Testis (tissue), 3 donors: Measurements from ENCODE around the gene MLLT6. TPM values are rescaled to one million over a fixed set of nuclear protein-coding genes. Genes with fewer than 3 reads are reported as not detected.
A peak's percentile ranks its signal among the peaks of the same experiment; 100 is the strongest.

Experiments used
- DNase-seq: peaks from one replicate; pipeline ENCODE4 v3.0.0-alpha.2; 2019
- H3K27ac ChIP-seq, 2 donors: fragments of 200-600 bp; sonication (generic); one replicate each; pipeline ENCODE4 v1.5.1; 2019
- H3K27me3 ChIP-seq: fragments of 200-600 bp; sonication (generic); one replicate; pipeline ENCODE4 v1.5.1; 2019
- H3K36me3 ChIP-seq: fragments of 200-600 bp; sonication (generic); one replicate; pipeline ENCODE4 v1.5.1; 2017; ENCODE audit warnings: low read depth; ENCODE audit errors: missing control alignments
- H3K4me1 ChIP-seq: fragments of 200-600 bp; sonication (generic); one replicate; pipeline ENCODE4 v1.5.1; 2019
- H3K4me3 ChIP-seq, 2 donors: fragments of 200-600 bp; sonication (generic); one replicate each; pipeline ENCODE4 v1.5.1; 2017 to 2019
- H3K9me3 ChIP-seq: fragments of 200-600 bp; sonication (generic); one replicate; pipeline ENCODE4 v1.5.1; 2017
- POLR2A ChIP-seq: fragments of 450-650 bp; IDR thresholded peaks from one replicate; pipeline ENCODE4 v1.6.1; 2017; ENCODE audit warnings: antibody characterized with exemption, mild to moderate bottlenecking, moderate library complexity
- WGBS, 2 donors: methylation state at CpG; one replicate each; pipeline ENCODE4 v1.1.5; 2018; 5-methylcytosine and 5-hydroxymethylcytosine counted together
- intact Hi-C: fragments of 100-400 bp; cut with DNase I; formaldehyde crosslinking; loops from one replicate; pipeline ENCODE4 v1.15.1; 2023; ENCODE audit warnings: low total_unique reads
- polyA plus RNA-seq: library from polyadenylated mRNA; stranded (reverse); fragments of 350-450 nt; fragmentation: Illumina TruSeq; extraction: RNeasy Lipid Tissue Mini Kit (QIAGEN cat#74804); gene quantifications from one replicate; pipeline ENCODE4 v1.2.3, GENCODE V29; 2014; ENCODE audit warnings: low read depth, low replicate concordance; ENCODE audit not compliant: insufficient read depth
- total RNA-seq, 2 donors: library from RNA; depleted of rRNA; stranded (reverse); fragments of >200 nt; gene quantifications; one replicate each; pipeline ENCODE4 v1.2.3, GENCODE V29; 2016
- TF ChIP-seq, protein P1 (sequence below), 3 experiments: fragments of 450-650 bp in 2 of 3; fragments of 200-600 bp in 1 of 3; sonication (generic) in 1 of 3; IDR thresholded peaks; one replicate each; pipeline ENCODE4 v1.5.1; 2016 to 2019; ENCODE audit warnings: antibody characterized with exemption in 3 of 3, mild to moderate bottlenecking in 2 of 3, moderate library complexity in 1 of 3

Gene MLLT6
- total and polyA plus RNA-seq, 3 donors from 2014 or later: 86.9 to 176 (median 157) TPM

DNA sequence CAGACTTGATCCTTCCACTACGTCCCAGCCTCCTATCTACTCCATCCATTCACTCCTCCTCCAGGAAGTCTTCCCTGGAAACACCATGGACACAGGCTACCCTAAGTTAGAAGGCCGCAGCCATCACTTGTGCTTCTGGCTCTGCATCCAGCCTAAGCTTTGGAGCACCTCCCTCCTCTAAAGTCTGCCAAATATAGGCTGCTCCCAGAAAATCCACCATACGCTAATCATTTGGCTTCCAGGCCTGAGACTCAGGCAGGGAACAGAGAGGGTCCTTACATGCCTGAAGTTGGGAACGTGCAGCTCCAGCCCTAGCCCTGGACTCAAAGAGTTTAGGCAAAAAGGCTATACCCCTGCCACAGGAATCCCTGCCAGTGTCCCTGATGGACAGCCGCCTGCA is 36.4 kb downstream of the MLLT6 start:
- Histone ChIP-seq H3K27ac (peak overlapping the region in 1 of 2 donors; percentile 68), H3K36me3 (no peaks in the 10 kb centered on the region), H3K4me3 (no peak overlapping the region), H3K9me3 (no peaks in the 10 kb centered on the region), H3K27me3 (no peaks in the 10 kb centered on the region), H3K4me1 (peaks cover 36% of the 10 kb centered on the region)
- intact Hi-C loops: no loop called here
- WGBS, 2 donors: 65 to 82% methylated on average over 5 of the region's 5 CpGs
- no peak for DNase-seq
- TF ChIP-seq, protein P1, sequence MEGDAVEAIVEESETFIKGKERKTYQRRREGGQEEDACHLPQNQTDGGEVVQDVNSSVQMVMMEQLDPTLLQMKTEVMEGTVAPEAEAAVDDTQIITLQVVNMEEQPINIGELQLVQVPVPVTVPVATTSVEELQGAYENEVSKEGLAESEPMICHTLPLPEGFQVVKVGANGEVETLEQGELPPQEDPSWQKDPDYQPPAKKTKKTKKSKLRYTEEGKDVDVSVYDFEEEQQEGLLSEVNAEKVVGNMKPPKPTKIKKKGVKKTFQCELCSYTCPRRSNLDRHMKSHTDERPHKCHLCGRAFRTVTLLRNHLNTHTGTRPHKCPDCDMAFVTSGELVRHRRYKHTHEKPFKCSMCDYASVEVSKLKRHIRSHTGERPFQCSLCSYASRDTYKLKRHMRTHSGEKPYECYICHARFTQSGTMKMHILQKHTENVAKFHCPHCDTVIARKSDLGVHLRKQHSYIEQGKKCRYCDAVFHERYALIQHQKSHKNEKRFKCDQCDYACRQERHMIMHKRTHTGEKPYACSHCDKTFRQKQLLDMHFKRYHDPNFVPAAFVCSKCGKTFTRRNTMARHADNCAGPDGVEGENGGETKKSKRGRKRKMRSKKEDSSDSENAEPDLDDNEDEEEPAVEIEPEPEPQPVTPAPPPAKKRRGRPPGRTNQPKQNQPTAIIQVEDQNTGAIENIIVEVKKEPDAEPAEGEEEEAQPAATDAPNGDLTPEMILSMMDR (IDR thresholded peaks at IDR 0.05): no peak
- no peak for TF ChIP-seq POLR2A

DNA sequence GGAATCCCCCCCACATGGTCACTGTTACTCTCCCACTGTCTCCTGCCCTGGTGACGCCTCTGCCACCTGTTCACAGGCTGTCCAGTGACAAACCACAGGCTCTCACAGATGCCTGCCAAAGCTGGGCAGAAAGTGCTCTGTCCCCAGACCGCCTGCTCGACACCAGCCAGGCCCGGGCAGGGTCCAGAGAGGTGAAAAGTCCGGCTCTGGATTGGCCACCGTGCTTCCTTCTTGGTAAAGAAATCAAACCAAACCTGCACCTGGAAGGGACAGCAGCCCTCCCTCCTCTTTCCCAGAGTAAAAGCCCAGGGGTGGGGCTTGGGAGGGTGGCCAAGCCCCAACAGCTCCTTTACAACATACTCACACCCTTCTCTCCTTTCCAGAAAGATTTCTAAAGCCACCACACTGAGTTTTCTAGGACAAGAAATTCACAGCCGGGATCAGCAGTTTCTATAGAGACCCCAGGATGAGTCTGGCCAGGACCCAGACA is 36.9 kb downstream of the MLLT6 start:
- H3K36me3 ChIP-seq: no peaks in the 10 kb centered on the region
- 42 to 44% methylated on average over 6 to 7 of the region's 7 CpGs for WGBS, 2 donors
- DNase-seq: no peak
- intact Hi-C loops: no loop called here
- peak overlapping the region in 1 of 2 donors; percentile 68 for H3K27ac ChIP-seq
- TF ChIP-seq POLR2A: no peak
- TF ChIP-seq, protein P1 (IDR thresholded peaks at IDR 0.05): no peak
- no peak overlapping the region for H3K4me3 ChIP-seq
- no peaks in the 10 kb centered on the region for H3K9me3 ChIP-seq
- peaks cover 41% of the 10 kb centered on the region for H3K4me1 ChIP-seq
- no peaks in the 10 kb centered on the region for H3K27me3 ChIP-seq

DNA sequence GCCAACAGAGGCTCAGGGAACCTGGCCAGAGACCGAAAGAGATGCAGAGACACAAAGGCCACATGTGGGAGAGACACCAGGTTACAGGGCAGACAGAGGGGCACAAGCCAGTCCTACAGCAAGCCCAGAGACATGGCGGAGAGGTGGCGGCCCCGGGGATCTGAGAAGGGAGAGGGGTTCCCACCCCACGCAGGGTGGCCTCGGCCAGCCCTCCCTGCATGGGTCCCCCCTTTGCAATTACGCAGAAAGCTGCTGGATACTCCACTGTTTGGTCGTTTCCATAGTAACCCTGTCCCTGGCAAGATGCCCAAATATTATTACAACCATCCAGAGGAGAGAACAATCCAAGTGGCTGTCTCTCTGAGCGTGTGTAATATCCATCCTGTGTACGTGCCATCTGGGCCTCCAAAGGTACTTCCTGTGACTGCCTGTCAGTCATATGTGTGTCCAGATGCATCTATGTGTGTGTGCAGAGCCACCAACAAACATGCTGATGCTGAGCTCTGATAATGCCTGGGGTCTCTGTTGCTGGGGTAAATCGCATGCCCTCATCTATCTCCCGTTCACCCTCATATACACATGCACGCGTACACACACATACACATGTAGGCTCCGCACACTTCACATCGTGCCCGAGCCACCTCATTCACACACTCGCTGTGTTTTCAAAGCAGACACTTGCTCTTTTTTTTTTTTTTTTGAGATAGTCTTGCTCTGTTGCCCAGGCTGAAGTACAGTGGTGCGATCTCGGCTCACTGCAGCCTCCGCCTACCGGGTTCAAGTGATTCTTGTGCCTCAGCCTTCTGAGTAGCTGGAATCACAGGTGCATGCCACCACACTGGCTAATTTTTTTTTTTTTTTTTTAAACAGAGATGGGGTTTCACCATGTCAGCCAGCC is 37.6 kb downstream of the MLLT6 start:
- H3K4me1 ChIP-seq: peaks cover 43% of the 10 kb centered on the region
- H3K4me3 ChIP-seq: no peak overlapping the region
- intact Hi-C loops: no loop called here
- TF ChIP-seq, protein P1 (IDR thresholded peaks at IDR 0.05): no peak
- TF ChIP-seq POLR2A: no peak
- H3K9me3 ChIP-seq: no peaks in the 10 kb centered on the region
- 53 to 65% methylated on average over 13 to 22 of the region's 22 CpGs for WGBS, 2 donors
- peak overlapping the region in 1 of 2 donors; percentile 68 for H3K27ac ChIP-seq
- peak; percentile 77 for DNase-seq
- H3K27me3 ChIP-seq: no peaks in the 10 kb centered on the region
- H3K36me3 ChIP-seq: no peaks in the 10 kb centered on the region

DNA sequence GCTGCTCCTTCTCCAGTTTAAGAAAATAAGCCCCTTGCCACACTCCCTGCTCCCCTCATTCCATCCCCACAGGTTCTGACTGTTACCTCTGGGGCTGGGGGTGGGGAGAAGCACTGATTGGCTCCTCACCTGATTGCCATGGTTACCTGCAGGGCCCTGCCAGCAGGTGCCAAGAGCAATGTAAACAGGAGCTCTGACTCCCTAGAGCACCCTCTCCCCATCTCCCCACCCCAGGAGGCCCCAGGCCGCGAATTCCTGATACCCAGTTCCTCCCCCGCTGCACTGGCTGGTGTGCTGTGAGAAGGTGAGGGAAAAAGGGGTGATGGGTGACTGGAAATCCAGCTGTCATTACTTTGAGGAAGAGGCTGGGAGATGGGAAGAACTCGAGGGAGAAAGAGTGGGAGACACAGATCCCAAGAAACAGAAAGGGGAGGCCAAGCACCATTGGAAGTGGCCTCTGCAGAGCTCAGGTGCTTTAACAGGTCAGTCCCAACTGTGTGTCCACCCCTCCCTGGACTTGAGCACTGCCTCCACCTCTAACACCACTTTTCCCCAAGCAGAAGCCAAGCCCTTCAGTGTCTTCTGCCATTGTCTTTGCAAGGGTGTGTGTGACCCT is 38.6 kb downstream of the MLLT6 start:
- DNase-seq: no peak
- Histone ChIP-seq H3K4me3 (no peak overlapping the region), H3K9me3 (no peaks in the 10 kb centered on the region), H3K4me1 (peaks cover 46% of the 10 kb centered on the region), H3K27me3 (no peaks in the 10 kb centered on the region), H3K36me3 (no peaks in the 10 kb centered on the region), H3K27ac (no peak overlapping the region)
- WGBS, 2 donors: 70 to 74% methylated on average over 4 of the region's 4 CpGs
- TF ChIP-seq, protein P1 (IDR thresholded peaks at IDR 0.05): no peak
- no peak for TF ChIP-seq POLR2A
- intact Hi-C loops: no loop called here
